Measurements from ENCODE around the gene EBNA1BP2. TPM values are rescaled to one million over a fixed set of nuclear protein-coding genes. Genes with fewer than 3 reads are reported as not detected.
A peak's percentile ranks its signal among the peaks of the same experiment; 100 is the strongest.
"Not testable (repeated sequence)": the region's sequence is repeated elsewhere in the genome, so short reads cannot be mapped to it uniquely, and the experiment has no call there.

EBNA1BP2 gene
- polyA plus RNA-seq, 2 donors = 30.2 to 72.8 TPM

DNA sequence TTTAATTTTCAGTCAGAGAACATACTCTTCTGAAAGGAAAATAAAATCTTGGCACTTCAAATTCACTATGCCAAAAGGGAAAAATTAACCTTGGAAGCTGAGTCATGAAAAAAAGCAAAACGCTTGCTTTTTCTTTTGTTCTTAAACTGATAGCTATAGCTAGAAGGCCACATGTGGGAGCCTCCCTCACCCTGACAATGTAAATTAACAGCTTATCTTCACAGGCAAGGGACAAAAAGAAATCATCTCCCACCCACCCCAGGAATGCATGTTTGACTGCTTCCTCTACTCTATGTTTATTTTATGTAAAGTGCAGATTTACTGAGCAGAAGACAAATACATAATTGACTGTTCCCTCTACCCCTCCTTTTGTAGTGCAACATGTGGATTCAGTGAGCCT is 38.0 kb downstream of the EBNA1BP2 start:
- 23 to 29% methylated on average over 1 of the region's 1 CpG for WGBS, 2 donors
- Histone ChIP-seq H3K9me3 (ENCODE audit: control insufficient read depth in 2 of 2, insufficient read depth in 1 of 2, low read depth in 1 of 2, low read length in 1 of 2) (no peaks in the 10 kb centered on the region), H3K36me3 (ENCODE audit: control insufficient read depth in 2 of 2, insufficient read depth in 2 of 2, low read length in 1 of 2) (no peaks in the 10 kb centered on the region), H3K4me1 (ENCODE audit: control insufficient read depth in 2 of 2, insufficient read depth in 2 of 2, low read length in 1 of 2) (peaks cover 2 to 7% of the 10 kb centered on the region in 2 donors), H3K4me3 (ENCODE audit: low read depth in 1 of 2, low read length in 2 of 2) (no peak overlapping the region), H3K27ac (ENCODE audit: low read depth in 2 of 2, low read length in 1 of 2) (no peak overlapping the region), H3K27me3 (ENCODE audit: control insufficient read depth in 1 of 2, insufficient read depth in 2 of 2, low read length in 2 of 2) (no peaks in the 10 kb centered on the region)

DNA sequence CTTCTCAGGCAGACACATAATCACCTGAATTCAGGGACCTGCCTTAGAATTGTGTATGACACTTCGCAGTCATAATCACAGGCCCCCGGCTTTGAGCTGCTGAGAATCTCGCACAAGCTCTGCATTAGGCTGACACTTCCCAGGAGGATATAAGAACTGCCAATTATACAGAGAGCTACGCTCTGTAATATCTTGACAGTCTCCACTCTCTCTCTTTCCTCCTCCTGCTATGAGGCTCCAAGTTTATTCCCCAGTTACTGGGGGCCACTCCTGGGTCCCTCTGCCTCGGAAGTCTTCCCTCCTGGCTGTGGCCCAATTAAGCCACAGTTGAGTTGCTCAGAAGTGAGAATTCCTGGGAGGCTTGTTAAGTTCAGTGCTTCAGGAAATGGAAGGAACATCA is 42.7 kb downstream of the EBNA1BP2 start:
- Histone ChIP-seq H3K4me1 (ENCODE audit: control insufficient read depth in 2 of 2, insufficient read depth in 2 of 2, low read length in 1 of 2) (no peaks in the 10 kb centered on the region), H3K9me3 (ENCODE audit: control insufficient read depth in 2 of 2, insufficient read depth in 1 of 2, low read depth in 1 of 2, low read length in 1 of 2) (no peaks in the 10 kb centered on the region), H3K36me3 (ENCODE audit: control insufficient read depth in 2 of 2, insufficient read depth in 2 of 2, low read length in 1 of 2) (no peaks in the 10 kb centered on the region), H3K27ac (ENCODE audit: low read depth in 2 of 2, low read length in 1 of 2) (no peak overlapping the region), H3K27me3 (ENCODE audit: control insufficient read depth in 1 of 2, insufficient read depth in 2 of 2, low read length in 2 of 2) (no peaks in the 10 kb centered on the region), H3K4me3 (ENCODE audit: low read depth in 1 of 2, low read length in 2 of 2) (no peak overlapping the region)
- 73 to 79% methylated on average over 5 of the region's 5 CpGs for WGBS, 2 donors

DNA sequence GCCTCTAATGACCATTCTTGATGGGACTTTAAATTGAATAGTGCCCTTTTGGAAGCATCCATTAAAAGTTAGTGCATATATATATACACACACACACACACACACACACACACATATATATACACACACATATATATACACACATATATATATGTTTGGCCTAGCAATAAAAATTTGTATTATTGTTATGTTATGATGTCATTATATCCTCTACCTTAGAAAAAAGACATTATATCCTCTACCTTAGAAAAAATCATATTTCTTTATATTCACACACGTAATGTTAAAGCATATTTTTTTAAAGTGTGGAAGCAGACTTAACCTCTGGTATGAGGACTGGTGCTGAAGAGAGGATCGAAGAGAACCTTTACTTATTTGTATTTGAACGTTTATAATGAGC is 43.3 kb downstream of the EBNA1BP2 start:
- Histone ChIP-seq H3K27me3 (ENCODE audit: control insufficient read depth in 1 of 2, insufficient read depth in 2 of 2, low read length in 2 of 2) (no peaks in the 10 kb centered on the region), H3K36me3 (ENCODE audit: control insufficient read depth in 2 of 2, insufficient read depth in 2 of 2, low read length in 1 of 2) (no peaks in the 10 kb centered on the region), H3K27ac (ENCODE audit: low read depth in 2 of 2, low read length in 1 of 2) (no peak overlapping the region), H3K9me3 (ENCODE audit: control insufficient read depth in 2 of 2, insufficient read depth in 1 of 2, low read depth in 1 of 2, low read length in 1 of 2) (no peaks in the 10 kb centered on the region), H3K4me3 (ENCODE audit: low read depth in 1 of 2, low read length in 2 of 2) (no peak overlapping the region), H3K4me1 (ENCODE audit: control insufficient read depth in 2 of 2, insufficient read depth in 2 of 2, low read length in 1 of 2) (no peaks in the 10 kb centered on the region)
- WGBS, 2 donors = 88 to 90% methylated on average over 3 of the region's 3 CpGs

DNA sequence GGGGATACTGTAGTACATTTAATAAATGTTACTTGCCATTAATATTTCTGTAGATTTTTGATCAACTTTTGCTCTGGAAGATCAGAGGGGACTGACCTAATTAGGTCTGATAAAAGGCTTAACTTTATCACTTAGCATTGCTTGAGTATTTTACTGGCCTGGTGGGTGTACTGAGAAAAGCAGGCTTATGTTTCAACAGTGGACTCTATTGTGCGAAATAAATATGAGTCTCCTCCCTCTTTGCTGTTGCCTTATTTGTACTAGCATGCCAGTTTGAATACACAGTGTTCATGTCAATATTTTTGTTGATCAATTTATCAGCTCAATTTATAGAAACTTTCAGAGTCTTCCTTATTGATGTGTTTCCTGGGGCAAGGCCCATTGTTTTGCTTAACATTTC is 49.1 kb downstream of the EBNA1BP2 start:
- H3K27me3 ChIP-seq (ENCODE audit: control insufficient read depth in 1 of 2, insufficient read depth in 2 of 2, low read length in 2 of 2) = no peaks in the 10 kb centered on the region
- H3K4me3 ChIP-seq (ENCODE audit: low read depth in 1 of 2, low read length in 2 of 2) = no peak overlapping the region
- 66 to 67% methylated on average over 1 of the region's 1 CpG for WGBS, 2 donors
- no peak overlapping the region for H3K27ac ChIP-seq (ENCODE audit: low read depth in 2 of 2, low read length in 1 of 2)
- no peaks in the 10 kb centered on the region for H3K36me3 ChIP-seq (ENCODE audit: control insufficient read depth in 2 of 2, insufficient read depth in 2 of 2, low read length in 1 of 2)
- H3K9me3 ChIP-seq (ENCODE audit: control insufficient read depth in 2 of 2, insufficient read depth in 1 of 2, low read depth in 1 of 2, low read length in 1 of 2) = no peaks in the 10 kb centered on the region
- no peaks in the 10 kb centered on the region for H3K4me1 ChIP-seq (ENCODE audit: control insufficient read depth in 2 of 2, insufficient read depth in 2 of 2, low read length in 1 of 2)

DNA sequence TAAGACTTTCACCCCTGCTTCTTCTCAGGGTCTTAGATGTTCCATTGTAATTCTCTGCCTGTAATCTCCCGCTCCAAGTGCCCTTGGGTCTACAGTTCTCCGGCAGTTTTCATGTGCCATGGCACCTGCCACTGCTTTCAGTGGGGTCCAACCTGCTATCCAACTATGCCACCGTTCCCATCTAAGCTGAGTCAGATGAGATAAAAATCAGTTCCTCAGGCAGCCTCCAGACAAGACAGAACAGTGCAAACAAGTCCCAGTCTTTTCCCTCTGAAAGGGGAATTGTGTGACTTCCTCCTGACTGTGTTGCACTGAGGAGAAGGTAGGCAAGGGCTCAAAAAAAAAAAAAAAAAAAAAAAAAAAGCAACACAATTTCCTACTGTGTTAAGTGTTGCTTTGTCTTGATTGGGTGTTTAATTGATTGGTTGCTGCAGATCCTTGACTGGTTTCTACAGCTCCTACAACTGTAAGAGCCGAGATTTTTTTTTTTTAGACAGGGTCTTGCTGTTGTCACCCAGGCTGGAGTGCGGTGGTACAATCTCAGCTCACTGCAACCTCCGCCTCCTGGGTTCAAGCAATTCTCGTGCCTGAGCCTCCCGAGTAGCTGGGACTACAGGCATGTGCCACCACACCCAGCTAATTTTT is 50.7 kb downstream of the EBNA1BP2 start:
- H3K27me3 ChIP-seq (ENCODE audit: control insufficient read depth in 1 of 2, insufficient read depth in 2 of 2, low read length in 2 of 2) = no peaks in the 10 kb centered on the region
- H3K36me3 ChIP-seq (ENCODE audit: control insufficient read depth in 2 of 2, insufficient read depth in 2 of 2, low read length in 1 of 2) = no peaks in the 10 kb centered on the region
- peak overlapping the region; percentile 68 to 76 for H3K27ac ChIP-seq (ENCODE audit: low read depth in 2 of 2, low read length in 1 of 2)
- H3K4me1 ChIP-seq (ENCODE audit: control insufficient read depth in 2 of 2, insufficient read depth in 2 of 2, low read length in 1 of 2) = no peaks in the 10 kb centered on the region
- peak overlapping the region; percentile 39 to 55 for H3K4me3 ChIP-seq (ENCODE audit: low read depth in 1 of 2, low read length in 2 of 2)
- WGBS, 2 donors = 65 to 69% methylated on average over 8 of the region's 8 CpGs
- no peaks in the 10 kb centered on the region for H3K9me3 ChIP-seq (ENCODE audit: control insufficient read depth in 2 of 2, insufficient read depth in 1 of 2, low read depth in 1 of 2, low read length in 1 of 2)

DNA sequence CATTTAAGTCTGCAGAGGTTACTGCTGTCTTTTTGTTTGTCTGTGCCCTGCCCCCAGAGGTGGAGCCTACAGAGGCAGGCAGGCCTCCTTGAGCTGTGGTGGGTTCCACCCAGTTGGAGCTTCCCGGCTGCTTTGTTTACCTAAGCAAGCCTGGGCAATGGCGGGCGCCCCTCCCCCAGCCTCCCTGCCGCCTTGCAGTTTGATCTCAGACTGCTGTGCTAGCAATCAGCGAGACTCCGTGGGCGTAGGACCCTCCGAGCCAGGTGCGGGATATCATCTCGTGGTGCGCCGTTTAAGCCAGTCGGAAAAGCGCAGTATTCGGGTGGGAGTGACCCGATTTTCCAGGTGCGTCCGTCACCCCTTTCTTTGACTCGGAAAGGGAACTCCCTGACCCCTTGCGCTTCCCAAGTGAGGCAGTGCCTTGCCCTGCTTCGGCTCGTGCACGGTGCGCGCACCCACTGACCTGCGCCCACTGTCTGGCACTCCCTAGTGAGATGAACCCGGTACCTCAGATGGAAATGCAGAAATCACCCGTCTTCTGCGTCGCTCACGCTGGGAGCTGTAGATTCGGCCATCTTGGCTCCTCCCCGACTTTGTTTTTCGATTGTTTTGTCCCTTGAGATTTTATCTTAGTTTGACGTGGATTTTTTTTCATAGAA is 52.0 kb downstream of the EBNA1BP2 start:
- WGBS, 2 donors = 48 to 65% methylated on average over 32 to 35 of the region's 35 CpGs
- Histone ChIP-seq H3K4me3 (ENCODE audit: low read depth in 1 of 2, low read length in 2 of 2) (peak overlapping the region in 1 of 2 donors; percentile 19), H3K27ac (ENCODE audit: low read depth in 2 of 2, low read length in 1 of 2) (peak overlapping the region; percentile 42 to 47)
- not testable (repeated sequence) for H3K9me3 ChIP-seq (ENCODE audit: control insufficient read depth in 2 of 2, insufficient read depth in 1 of 2, low read depth in 1 of 2, low read length in 1 of 2); H3K36me3 ChIP-seq (ENCODE audit: control insufficient read depth in 2 of 2, insufficient read depth in 2 of 2, low read length in 1 of 2); H3K4me1 ChIP-seq (ENCODE audit: control insufficient read depth in 2 of 2, insufficient read depth in 2 of 2, low read length in 1 of 2); H3K27me3 ChIP-seq (ENCODE audit: control insufficient read depth in 1 of 2, insufficient read depth in 2 of 2, low read length in 2 of 2)

Other genes with a start within 250 kb of the EBNA1BP2 start
- gene SLC2A1, start 213.4 kb downstream of the EBNA1BP2 start, polyA plus RNA-seq = 100 to 1,000 TPM in 1 of 2 donors, 10 to 100 TPM in 1; 70.3 to 115 TPM
- gene CFAP57, start within 50 bp of the EBNA1BP2 start, polyA plus RNA-seq = under 1 TPM; 0.02 to 0.06 TPM
- 10 to 100 TPM; 10.9 to 11.7 TPM for gene TMEM125, start 97.7 kb upstream of the EBNA1BP2 start, polyA plus RNA-seq
- 10 to 100 TPM in 1 of 2 donors, 1 to 10 TPM in 1; 9.1 to 16.7 TPM for gene C1orf210, start 113.3 kb upstream of the EBNA1BP2 start, polyA plus RNA-seq
- gene TIE1, start 128.7 kb upstream of the EBNA1BP2 start, polyA plus RNA-seq = 1 to 10 TPM; 4.2 to 4.7 TPM
- under 1 TPM in 1 of 2 donors, not detected in 1; 0.06 TPM for gene MPL, start 165.5 kb upstream of the EBNA1BP2 start, polyA plus RNA-seq
- 10 to 100 TPM; 33.1 to 42.8 TPM for gene CDC20, start 186.7 kb upstream of the EBNA1BP2 start, polyA plus RNA-seq
- gene ELOVL1, start 195.7 kb upstream of the EBNA1BP2 start, polyA plus RNA-seq = 100 to 1,000 TPM; 123 to 264 TPM
- 10 to 100 TPM; 32.3 to 50.1 TPM for gene MED8, start 217.5 kb upstream of the EBNA1BP2 start, polyA plus RNA-seq
- 10 to 100 TPM in 1 of 2 donors, 1 to 10 TPM in 1; 9.8 to 39.3 TPM for gene SZT2, start 217.6 kb upstream of the EBNA1BP2 start, polyA plus RNA-seq

Measured in esophagus (tissue), 2 donors.